ENCODE data around the gene SPPL3. TPM values are rescaled to one million over a fixed set of nuclear protein-coding genes. Genes with fewer than 3 reads are reported as not detected.
A peak's percentile ranks its signal among the peaks of the same experiment; 100 is the strongest.
"Not testable (repeated sequence)": the region's sequence is repeated elsewhere in the genome, so short reads cannot be mapped to it uniquely, and the experiment has no call there.

Gene SPPL3
- total RNA-seq, 1 donor: 10.9 TPM

- H4K20me1 ChIP-seq (ENCODE audit: insufficient read depth, low read length): peaks cover 24% of the 10 kb centered on the region
- no peak for TF ChIP-seq CTCF (IDR thresholded peaks at IDR 0.05; ENCODE audit: extremely low read depth, low read depth, low read length)
- peaks cover 57% of the 10 kb centered on the region for H3K79me2 ChIP-seq (ENCODE audit: insufficient read depth, low read length)
- H3K9me3 ChIP-seq (ENCODE audit: low read depth, low read length): no peaks in the 10 kb centered on the region
- peak overlapping the region; percentile 37 for H3K27ac ChIP-seq (ENCODE audit: low read depth, low read length)
- H2AFZ ChIP-seq (ENCODE audit: low read length): peak overlapping the region; percentile 74
- H3K4me3 ChIP-seq (ENCODE audit: insufficient read depth, low read length): peak overlapping the region; percentile 92
- DNase-seq (ENCODE audit: insufficient read length, low spot score, missing footprints): peak; percentile 88
- peaks cover 21% of the 10 kb centered on the region for H3K4me1 ChIP-seq (ENCODE audit: insufficient read depth, low read length)
- H3K27me3 ChIP-seq (ENCODE audit: insufficient read depth, low read length): no peaks in the 10 kb centered on the region
- H3K4me2 ChIP-seq (ENCODE audit: insufficient read depth, low read length): peak overlapping the region; percentile 93
- no peaks in the 10 kb centered on the region for H3K36me3 ChIP-seq (ENCODE audit: insufficient read depth, low read length)
Observed at GRCh38 chr12:120902846-120903411, 1.2 kb downstream of the SPPL3 start.

GRCh38 chr12:120901818-120902217, 2.3 kb downstream of the SPPL3 start:
- Histone ChIP-seq H3K36me3 (ENCODE audit: insufficient read depth, low read length) (no peaks in the 10 kb centered on the region), H2AFZ (ENCODE audit: low read length) (no peak overlapping the region), H3K4me2 (ENCODE audit: insufficient read depth, low read length) (no peak overlapping the region), H3K27ac (ENCODE audit: low read depth, low read length) (no peak overlapping the region), H4K20me1 (ENCODE audit: insufficient read depth, low read length) (peaks cover 24% of the 10 kb centered on the region), H3K27me3 (ENCODE audit: insufficient read depth, low read length) (no peaks in the 10 kb centered on the region), H3K4me3 (ENCODE audit: insufficient read depth, low read length) (no peak overlapping the region), H3K79me2 (ENCODE audit: insufficient read depth, low read length) (peaks cover 66% of the 10 kb centered on the region), H3K9me3 (ENCODE audit: low read depth, low read length) (no peaks in the 10 kb centered on the region), H3K4me1 (ENCODE audit: insufficient read depth, low read length) (peaks cover 10% of the 10 kb centered on the region)
- DNase-seq (ENCODE audit: insufficient read length, low spot score, missing footprints): no peak
- TF ChIP-seq CTCF (IDR thresholded peaks at IDR 0.05; ENCODE audit: extremely low read depth, low read depth, low read length): no peak

- H3K27me3 ChIP-seq (ENCODE audit: insufficient read depth, low read length); H3K27ac ChIP-seq (ENCODE audit: low read depth, low read length); H3K4me2 ChIP-seq (ENCODE audit: insufficient read depth, low read length); H3K4me3 ChIP-seq (ENCODE audit: insufficient read depth, low read length); H3K36me3 ChIP-seq (ENCODE audit: insufficient read depth, low read length); H3K9me3 ChIP-seq (ENCODE audit: low read depth, low read length); DNase-seq (ENCODE audit: insufficient read length, low spot score, missing footprints); H2AFZ ChIP-seq (ENCODE audit: low read length): not testable (repeated sequence)
- peaks cover 24% of the 10 kb centered on the region for H4K20me1 ChIP-seq (ENCODE audit: insufficient read depth, low read length)
- H3K4me1 ChIP-seq (ENCODE audit: insufficient read depth, low read length): peaks cover 10% of the 10 kb centered on the region
- H3K79me2 ChIP-seq (ENCODE audit: insufficient read depth, low read length): peaks cover 73% of the 10 kb centered on the region
Observed at GRCh38 chr12:120901101-120901500, 3.1 kb downstream of the SPPL3 start.

GRCh38 chr12:120895532-120895931, 8.6 kb downstream of the SPPL3 start:
- Histone ChIP-seq H3K4me2 (ENCODE audit: insufficient read depth, low read length) (no peak overlapping the region), H4K20me1 (ENCODE audit: insufficient read depth, low read length) (peaks cover 20% of the 10 kb centered on the region), H3K27me3 (ENCODE audit: insufficient read depth, low read length) (no peaks in the 10 kb centered on the region), H2AFZ (ENCODE audit: low read length) (no peak overlapping the region), H3K79me2 (ENCODE audit: insufficient read depth, low read length) (peaks cover 86% of the 10 kb centered on the region), H3K4me3 (ENCODE audit: insufficient read depth, low read length) (no peak overlapping the region), H3K36me3 (ENCODE audit: insufficient read depth, low read length) (no peaks in the 10 kb centered on the region), H3K27ac (ENCODE audit: low read depth, low read length) (no peak overlapping the region), H3K9me3 (ENCODE audit: low read depth, low read length) (no peaks in the 10 kb centered on the region), H3K4me1 (ENCODE audit: insufficient read depth, low read length) (no peaks in the 10 kb centered on the region)
- DNase-seq (ENCODE audit: insufficient read length, low spot score, missing footprints): no peak
- TF ChIP-seq CTCF (IDR thresholded peaks at IDR 0.05; ENCODE audit: extremely low read depth, low read depth, low read length): no peak

Measured in osteoblast (primary cell).